OCI-LY7 (cell line): ENCODE measurements around the gene LYPLA2.
"Not testable (repeated sequence)": the region's sequence is repeated elsewhere in the genome, so short reads cannot be mapped to it uniquely, and the experiment has no call there.

ENCODE experiments used
- CTCF ChIP-seq: fragments of 200-600 bp; sonication (generic); conservative IDR thresholded peaks from 2 replicates; pipeline ENCODE4 v1.5.1; 2014; ENCODE audit warnings: mild to moderate bottlenecking, antibody characterized with exemption, low read length, moderate library complexity, mixed read lengths
- EZH2phosphoT487 ChIP-seq: fragments of 200-600 bp; sonication (generic); IDR thresholded peaks from 2 replicates; pipeline ENCODE4 v1.6.1; 2018; ENCODE audit warnings: low read depth, borderline replicate concordance, mild to moderate bottlenecking, mixed run types, antibody characterized with exemption, low read length, moderate library complexity, mixed read lengths

- not testable (repeated sequence) for TF ChIP-seq CTCF, EZH2phosphoT487
Observed at GRCh38 chr1:23802809-23803342, 11.9 kb downstream of the LYPLA2 start.
